Activated CD8-positive, alpha-beta memory T cell treated with anti-CD3 and anti-CD28 coated beads for 36 hours (primary cell): ENCODE measurements around the gene SERPINE2. TPM values are rescaled to one million over a fixed set of nuclear protein-coding genes. Genes with fewer than 3 reads are reported as not detected.

ENCODE experiments used
- CTCF ChIA-PET: fragments of 350-600 bp; sonication (Branson Sonifier 250); formaldehyde crosslinking; loops from one replicate; lab custom pipeline; 2021; ENCODE audit warnings: antibody characterized with exemption; lab: Charles Lee
- POLR2A ChIA-PET: fragments of 350-600 bp; sonication (Branson Sonifier 250); formaldehyde crosslinking; loops from one replicate; lab custom pipeline; 2021; ENCODE audit warnings: antibody characterized with exemption; lab: Charles Lee
- total RNA-seq, 2 experiments: library from RNA; stranded (reverse); gene quantifications; one replicate each; pipeline ENCODE4 v1.2.3, GENCODE V29; 2021

Gene SERPINE2, protein sequence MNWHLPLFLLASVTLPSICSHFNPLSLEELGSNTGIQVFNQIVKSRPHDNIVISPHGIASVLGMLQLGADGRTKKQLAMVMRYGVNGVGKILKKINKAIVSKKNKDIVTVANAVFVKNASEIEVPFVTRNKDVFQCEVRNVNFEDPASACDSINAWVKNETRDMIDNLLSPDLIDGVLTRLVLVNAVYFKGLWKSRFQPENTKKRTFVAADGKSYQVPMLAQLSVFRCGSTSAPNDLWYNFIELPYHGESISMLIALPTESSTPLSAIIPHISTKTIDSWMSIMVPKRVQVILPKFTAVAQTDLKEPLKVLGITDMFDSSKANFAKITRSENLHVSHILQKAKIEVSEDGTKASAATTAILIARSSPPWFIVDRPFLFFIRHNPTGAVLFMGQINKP
- total RNA-seq: 10 to 100 TPM in 1 of 2 experiments, 1 to 10 TPM in 1; 9.9 to 11.6 TPM

DNA sequence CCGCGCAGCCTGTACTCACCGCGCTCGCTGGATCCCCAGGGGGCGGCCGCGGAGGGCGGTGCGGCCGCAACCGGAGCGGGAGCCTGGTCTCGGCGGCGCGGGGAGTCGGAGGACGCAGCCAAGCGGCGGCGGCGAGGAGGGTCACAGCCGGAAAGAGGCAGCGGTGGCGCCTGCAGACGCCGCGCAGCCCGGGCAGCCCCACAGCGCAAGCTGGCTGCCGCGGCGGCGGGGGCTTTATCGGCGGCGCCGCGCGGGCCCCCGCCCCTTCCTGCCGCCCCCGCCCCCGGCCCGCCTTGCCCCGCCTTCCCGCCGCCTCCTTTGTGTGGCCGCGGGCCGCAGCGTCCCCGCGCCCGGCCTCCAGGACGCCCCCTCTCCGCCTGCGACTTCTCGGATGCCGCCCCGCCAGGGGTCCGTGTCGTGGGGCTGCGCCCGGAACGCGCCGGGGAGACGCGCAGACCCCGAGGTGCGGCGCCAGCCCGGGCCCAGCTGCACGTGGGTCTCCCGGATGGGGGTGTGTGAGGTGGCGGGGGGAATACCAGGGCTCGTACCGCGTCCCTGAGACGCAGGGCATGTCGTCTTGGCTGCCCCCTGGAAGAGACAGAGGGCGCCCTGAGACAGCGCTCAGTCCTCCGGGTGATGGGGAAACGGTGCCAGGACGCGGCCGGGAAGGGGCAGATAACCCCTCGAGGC lies at the start of gene SERPINE2:
Gene SERPINE2, minus strand, starts transcription at position 207 of the 690 bp plus-strand sequence. CDS start 37,386 bp downstream, outside the sequence.
- POLR2A ChIA-PET: no interaction called here
- CTCF ChIA-PET: interaction anchor here (1.0 to 1.1 kb wide), 2 partner anchors 69 to 244 kb away, joined by 3 to 4 read pairs; no protein-coding TSS in a partner anchor

DNA sequence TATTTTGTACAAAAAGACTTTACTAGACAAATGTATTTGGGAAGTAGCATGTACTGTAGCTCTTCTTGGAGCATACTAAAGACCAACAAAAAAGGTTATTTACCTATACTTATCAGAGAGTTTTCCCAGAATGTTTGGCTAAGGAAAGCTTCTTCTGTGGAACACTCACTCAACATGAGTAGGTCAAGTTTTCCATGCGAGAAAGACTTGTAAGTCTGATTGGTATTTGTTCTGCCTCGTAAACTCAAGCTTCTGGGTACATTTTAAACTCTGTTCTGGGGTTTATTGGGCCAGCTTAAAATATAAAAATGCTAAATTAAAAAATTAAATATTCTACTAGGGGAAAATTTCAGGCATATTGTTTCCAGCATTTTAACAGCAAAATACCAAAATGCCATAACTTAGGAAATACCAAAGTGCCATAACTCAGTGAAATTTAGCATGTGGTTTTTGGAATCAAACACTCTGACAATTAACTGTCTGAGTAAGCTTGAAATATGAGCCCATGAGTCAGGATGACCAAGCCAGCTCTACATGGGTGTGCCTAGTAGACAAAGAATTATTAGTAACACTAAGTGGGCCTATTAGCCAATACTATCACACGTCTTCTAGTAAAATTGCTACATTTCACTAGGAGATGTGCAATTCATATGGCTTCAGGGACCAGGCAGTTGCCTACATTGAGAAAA lies 47.3 kb upstream of the SERPINE2 start:
- POLR2A ChIA-PET: no interaction called here
- CTCF ChIA-PET: no interaction called here

DNA sequence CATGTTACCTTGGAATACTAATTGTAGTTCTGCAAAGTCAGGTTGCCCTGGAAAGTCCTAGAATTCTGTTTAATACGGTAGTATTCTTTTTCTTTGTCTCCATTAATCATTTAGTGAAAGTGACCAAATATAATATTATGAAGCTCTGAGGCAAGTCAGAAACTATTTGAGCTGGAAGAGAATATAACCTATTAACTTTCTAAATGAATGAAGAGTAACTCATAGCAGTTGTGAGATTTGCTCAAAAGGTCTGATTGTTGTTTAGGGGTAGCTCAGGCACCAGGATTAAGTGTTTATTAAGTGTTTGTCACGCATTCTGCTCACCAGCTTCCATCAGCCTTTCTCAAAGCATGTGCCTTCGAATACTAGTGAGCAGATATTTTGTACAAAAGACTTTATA lies 46.7 kb upstream of the SERPINE2 start:
- ChIA-PET CTCF (no interaction called here), POLR2A (no interaction called here)

DNA sequence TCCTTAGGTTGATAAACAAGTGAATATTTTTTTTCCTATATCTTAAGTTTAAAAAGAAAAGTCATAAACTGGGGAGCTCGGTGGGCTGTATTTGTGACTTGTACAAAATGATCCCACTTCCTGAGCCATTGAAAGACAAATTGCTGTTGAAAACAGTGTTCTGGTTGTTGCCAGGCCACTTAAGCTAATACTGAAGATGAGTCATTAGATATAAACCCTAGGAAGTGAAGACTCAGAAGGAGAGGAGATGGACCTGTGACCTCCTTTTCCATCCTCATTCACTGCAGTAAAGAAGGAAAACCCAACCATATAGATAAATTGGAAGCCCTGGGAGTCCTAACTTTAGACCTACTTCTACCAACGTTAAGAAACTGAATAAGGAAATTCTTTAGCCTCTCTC lies 46.2 kb upstream of the SERPINE2 start:
- POLR2A ChIA-PET: no interaction called here
- CTCF ChIA-PET: no interaction called here

DNA sequence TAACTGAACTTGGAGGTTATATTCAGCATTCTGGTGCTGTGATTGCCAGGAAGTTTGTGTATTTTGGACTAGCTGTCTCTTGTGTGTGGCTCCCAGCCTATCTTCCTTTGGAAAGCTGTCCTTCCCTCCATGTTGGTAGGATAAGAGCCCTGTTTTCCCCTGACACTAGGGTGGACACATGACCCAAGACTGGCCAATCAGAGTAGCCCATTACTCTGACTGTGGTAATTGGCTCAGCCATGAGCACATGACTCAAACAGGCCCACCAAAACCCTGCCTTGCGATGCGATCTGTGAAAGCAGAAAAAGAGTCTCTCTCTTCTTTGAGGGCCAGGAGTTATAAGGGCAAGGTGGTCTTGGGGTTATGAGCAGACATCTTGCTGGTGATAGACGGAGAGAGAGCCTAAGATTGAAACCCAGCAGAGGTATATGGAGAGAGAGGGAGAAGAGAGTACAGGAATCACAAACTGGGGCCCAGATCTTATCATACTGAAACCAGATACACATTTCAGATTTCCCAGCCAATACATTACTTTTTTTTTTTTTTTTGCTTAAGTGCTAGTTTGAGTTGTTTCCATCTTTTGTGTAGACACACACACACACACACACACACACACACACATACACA lies 45.3 kb upstream of the SERPINE2 start:
- POLR2A ChIA-PET: no interaction called here

DNA sequence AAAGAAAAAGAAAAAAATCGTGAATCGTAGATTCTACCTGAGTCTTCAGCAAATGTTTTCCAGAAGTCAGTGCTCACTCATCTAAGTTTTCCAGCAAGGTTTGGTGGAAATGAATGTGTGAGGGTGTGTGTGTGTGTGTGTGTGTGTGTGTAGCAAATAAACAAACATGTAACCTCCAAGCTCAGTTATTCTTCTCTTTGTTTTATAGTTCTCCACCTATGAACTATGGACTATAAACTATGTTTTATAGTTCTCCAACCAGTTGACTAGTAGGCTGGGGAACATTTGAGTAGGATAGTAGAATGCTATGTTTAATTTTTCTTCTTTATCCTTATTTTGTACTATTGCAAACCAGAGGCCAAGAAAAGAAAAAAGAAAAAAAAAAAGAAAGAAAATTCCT lies 44.6 kb upstream of the SERPINE2 start:
- ChIA-PET POLR2A (no interaction called here), CTCF (no interaction called here)

More for the DNA sequence above, 45.3 kb upstream of the SERPINE2 start:
- CTCF ChIA-PET: no interaction called here

DNA sequence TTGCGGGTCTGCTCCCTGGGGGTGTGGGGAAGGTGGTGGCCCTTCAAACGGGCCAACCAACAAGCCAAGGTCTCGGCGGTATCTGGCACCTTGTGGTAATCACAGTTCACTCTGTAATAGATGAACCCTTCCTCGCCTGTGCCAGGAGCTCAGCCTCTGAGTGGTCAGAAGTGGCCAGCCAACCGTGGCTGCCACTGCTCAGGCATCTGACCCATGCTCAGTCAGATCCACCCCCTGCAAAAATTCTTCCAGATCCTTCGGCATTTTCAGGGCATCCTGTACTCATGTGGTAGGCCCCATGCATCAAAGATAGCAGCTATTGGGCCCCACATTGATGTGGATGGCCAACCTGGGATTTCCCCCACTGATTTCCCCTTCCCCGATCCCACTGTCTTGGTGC lies 39.6 kb upstream of the SERPINE2 start:
- POLR2A ChIA-PET: no interaction called here
- CTCF ChIA-PET: no interaction called here

DNA sequence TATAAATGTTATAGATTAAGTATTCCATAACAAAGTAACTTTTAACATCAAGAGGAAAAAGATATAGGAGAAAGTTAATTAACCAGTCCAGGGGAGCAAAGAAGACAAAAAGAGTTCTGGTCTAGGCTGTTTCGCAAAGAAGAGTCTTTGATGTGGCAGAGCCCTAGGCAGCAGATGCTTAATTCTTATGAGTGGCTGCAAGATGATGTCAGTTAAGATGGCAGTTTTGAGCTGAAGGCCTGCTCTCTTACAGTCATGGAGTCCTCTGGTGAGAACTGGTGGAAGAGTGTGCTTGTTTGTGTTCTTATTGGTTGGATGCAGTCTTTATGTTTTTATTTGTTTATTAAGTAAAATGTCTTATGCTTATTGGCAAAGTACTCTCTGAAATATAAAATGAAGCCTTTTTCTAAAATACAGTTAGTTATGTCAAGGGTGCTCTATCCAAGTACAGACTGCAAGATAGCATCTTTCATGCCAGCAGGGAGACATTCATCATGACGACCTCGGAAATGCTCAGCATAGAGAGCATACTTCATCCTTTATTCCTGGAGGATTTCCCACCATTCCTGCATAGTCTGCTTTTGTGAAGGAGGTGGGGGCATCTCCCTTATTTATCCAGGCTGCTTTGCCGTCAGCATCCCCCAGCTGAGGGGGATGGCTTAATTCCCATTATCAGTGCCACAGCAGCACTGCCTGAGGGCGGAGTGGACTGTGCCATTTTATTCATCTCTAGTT lies 38.9 kb upstream of the SERPINE2 start:
- ChIA-PET POLR2A (no interaction called here), CTCF (no interaction called here)

DNA sequence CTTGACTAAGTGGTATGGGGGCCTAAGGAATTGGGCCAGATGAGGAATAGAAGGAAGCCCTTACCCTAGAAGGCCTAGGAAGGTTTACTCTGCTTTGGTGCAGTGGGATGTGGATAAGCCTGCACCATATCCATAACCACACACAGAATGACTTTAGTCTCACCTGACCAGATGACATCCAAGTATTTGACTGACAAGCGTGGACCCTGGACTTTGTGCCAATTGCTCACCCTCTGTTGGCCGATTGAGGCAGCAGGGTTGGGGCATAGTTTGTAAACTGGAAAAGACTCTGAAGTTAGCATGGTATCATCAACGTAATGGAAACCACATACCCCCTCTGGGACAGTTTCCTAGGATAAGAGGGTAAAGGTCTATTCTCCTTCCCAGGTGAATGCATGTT lies 36.5 kb upstream of the SERPINE2 start:
- POLR2A ChIA-PET: no interaction called here
- CTCF ChIA-PET: no interaction called here

DNA sequence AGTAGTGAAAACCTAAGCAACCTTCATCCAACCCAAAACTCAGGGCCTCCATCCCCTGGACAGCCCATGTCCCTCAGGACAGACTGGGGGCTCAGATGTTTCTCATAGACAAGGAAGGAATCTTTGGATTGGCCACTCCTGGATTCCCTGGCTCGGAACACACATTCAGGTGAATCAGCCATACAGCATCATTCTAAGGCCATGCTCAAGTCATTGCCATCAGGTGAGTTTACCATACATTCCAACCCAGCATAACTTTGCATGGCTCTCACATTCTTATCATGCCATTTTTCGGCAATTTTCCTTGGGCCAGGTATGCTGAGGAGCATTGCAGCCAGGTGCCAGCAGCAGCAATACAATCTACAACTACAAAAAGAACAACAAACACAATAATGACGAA lies 34.6 kb upstream of the SERPINE2 start:
- CTCF ChIA-PET: no interaction called here
- POLR2A ChIA-PET: no interaction called here

DNA sequence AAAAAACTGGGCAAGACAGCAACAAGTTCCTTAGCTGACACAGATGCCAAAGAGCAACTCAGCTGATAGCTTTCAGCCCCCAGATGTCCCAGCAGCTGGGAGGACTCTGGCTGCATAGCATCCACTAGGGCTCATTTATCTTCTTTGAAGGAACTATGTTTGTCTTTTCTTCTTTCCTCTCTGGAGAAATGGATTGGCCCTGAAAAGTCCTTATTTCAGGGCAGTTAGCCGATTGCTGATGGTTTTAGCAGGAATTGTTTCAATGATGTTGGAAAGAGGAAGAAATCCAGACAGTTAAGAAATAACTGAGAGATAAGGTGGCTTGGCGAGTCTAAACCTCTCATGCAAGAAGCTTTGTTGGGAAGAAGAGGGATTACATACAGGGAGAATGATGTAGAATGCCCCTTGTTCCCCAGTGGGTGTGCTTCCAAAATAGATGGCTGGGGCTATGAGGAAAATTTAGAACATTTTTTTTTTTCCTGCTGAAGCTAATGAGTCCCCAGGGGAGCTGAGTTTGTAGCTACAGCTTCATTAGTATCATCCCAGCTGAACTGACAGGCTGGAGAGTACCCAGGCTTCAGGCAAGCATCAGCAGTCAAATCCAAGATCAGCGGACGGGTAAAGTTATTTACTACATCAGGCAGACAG lies 33.6 kb upstream of the SERPINE2 start:
- ChIA-PET CTCF (no interaction called here), POLR2A (no interaction called here)

DNA sequence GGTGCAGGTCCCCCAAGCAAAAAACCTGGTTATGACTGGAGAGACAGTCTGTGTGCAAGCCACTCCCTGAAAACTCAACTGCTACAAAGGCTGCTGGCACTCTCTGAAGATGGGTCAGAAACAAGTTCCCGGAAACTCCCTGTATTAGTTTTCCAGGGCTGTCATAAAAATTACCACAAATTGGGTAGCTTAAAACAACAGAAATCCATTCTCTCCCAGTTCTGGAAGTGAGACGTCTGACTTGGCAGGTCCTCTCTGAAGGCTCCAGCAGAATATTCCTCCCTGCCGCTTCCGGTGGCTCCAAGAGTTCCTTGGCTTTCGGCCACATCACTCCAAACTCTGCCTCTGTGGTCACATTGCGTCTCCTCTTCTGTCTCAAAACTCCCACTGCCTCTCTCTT lies 30.1 kb upstream of the SERPINE2 start:
- CTCF ChIA-PET: no interaction called here
- POLR2A ChIA-PET: no interaction called here

DNA sequence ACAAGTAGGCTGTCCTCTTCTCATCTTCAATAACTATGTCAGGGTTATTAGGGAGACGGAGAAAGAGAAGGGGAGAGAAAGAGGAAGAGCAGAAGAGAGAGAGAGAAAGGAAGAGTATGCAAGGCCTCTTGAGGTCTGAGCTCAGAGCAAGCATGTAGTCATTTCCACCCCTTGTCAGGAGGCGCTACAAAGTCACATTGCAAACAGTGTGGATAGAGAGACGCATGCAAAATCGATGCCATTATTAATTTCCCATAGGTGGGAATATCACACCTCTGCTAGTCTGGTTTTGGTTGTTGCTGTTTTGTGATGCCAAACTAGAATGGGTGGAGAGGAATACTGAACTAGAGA lies 24.2 kb upstream of the SERPINE2 start:
- CTCF ChIA-PET: no interaction called here

DNA sequence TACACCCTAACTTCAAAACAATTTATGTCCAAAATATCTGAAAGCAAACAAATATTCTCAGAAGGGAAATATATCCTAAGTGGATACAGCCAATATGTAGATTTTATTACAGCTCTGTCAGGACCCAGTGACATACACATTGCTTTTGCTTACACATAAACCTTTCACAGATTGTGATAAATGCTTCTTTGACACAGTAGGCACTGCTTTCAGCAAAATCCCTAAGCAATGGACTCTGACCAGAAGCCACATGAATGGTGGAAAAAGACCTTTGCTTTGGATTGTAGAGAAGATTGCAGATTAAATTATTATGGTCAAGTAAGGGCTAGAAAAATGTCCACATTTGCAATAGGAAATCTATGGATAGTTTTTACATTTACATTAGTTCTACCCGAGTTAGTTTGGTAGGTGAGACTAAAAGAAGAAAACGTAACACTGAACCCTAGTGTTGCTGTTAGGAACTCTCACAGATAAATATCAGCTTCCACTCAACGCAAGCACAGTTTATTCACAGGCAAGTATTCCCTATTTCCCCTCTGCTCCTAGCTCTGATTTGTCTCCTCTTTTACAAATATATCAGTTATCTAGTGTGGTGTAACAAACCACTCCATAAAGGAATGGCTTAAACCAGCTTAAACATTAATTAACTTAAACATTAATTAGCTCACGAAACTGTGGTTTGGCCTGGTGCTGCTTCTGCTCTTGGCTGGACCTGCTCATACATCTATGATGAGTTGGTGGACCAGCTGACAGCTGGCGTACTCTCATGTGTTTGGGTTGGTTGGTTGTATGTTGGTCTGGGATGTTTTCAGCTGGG lies 23.6 kb upstream of the SERPINE2 start:
- ChIA-PET CTCF (interaction anchor here (0.6 kb wide), 1 partner anchor 69 kb away, joined by 3 read pairs; no protein-coding TSS in a partner anchor), POLR2A (no interaction called here)

More for the DNA sequence above, 24.2 kb upstream of the SERPINE2 start:
- POLR2A ChIA-PET: no interaction called here

DNA sequence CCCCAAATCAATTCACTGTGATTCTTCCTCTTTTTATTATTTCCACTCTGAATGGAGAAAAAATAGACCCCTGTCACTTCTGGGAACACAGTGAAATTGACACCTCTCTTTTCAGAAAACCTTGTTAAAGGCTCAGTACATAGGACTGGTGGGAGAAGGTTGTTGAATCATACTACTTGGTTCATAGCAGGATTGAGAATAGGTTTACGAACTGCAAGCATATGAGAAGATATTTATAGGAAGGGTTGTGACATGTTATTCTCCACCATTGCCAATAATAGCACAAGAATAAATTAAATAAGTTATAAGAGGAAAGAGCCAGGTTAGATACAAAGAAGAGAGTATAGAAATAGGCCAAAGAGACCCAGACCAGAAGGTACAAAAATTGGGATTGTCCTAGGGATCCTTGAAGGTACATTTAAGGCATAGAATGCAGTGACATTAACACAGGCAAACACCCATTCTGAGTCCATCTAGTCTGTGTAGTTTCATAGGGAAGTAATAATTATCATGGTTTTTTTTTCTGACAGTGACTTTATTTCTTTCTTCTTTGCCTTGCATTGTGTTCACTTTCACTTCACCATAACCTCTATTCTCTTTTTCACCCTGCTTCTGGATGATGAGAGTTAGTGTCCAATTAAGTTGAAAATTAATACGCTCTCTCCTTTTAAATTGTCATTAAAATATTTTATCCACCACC lies 21.8 kb upstream of the SERPINE2 start:
- CTCF ChIA-PET: no interaction called here
- POLR2A ChIA-PET: no interaction called here

DNA sequence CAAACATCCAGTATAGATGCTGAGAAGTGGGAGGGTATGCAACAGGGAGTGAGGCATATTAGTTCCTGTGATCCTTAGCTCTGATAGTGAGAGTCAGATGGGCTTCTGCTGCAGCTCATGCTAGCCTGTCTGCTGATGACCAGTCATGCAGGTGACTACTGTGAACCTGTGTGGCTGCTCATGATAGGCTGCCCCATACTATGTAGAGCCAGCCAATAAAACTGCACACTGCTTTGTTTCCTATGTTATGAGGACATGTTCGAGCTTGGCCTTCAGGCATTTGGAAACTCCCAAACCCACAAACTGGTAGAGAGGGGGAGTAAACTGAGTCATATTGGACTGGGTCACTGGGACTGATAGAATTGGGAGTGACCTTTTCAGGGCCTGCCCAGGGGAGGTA lies 20.1 kb upstream of the SERPINE2 start:
- CTCF ChIA-PET: no interaction called here

DNA sequence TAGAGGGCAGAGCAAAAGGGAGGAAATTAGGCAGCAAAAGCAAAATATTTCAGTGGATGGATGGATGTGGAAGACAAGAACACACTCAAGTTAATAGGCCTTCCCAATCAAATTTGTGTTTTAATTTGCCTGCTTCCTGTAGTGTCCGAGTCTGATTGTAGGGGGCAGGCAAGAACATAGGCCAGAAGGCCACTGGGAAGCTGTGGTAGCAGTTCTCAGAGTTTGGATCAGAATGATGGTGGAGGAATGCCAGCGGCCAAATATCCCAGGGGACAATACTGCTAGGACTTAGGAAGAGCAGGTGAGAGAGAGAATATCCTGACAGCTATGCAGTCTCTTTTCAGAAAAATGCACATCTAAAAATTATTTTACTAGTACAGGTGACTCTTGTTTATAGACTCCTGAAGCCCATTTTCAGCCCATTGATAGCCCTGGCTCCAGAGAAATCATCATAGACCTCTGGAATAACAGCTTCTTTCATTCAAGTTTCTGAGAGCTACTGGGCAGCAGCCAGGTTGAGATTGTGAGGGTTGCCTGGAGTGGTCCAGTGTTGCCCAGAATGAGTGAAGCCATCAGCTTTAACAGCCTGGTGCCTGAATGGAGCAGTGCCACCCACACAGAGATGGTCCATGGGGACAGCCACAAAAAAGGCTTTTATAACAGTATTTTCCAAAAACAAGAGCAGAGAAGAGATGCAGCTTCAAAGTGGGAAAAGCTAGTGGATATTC lies 19.1 kb upstream of the SERPINE2 start:
- CTCF ChIA-PET: no interaction called here
- POLR2A ChIA-PET: no interaction called here

More for the DNA sequence above, 20.1 kb upstream of the SERPINE2 start:
- POLR2A ChIA-PET: no interaction called here
